ENCODE data around the gene WDFY2.

Gene WDFY2

DNA sequence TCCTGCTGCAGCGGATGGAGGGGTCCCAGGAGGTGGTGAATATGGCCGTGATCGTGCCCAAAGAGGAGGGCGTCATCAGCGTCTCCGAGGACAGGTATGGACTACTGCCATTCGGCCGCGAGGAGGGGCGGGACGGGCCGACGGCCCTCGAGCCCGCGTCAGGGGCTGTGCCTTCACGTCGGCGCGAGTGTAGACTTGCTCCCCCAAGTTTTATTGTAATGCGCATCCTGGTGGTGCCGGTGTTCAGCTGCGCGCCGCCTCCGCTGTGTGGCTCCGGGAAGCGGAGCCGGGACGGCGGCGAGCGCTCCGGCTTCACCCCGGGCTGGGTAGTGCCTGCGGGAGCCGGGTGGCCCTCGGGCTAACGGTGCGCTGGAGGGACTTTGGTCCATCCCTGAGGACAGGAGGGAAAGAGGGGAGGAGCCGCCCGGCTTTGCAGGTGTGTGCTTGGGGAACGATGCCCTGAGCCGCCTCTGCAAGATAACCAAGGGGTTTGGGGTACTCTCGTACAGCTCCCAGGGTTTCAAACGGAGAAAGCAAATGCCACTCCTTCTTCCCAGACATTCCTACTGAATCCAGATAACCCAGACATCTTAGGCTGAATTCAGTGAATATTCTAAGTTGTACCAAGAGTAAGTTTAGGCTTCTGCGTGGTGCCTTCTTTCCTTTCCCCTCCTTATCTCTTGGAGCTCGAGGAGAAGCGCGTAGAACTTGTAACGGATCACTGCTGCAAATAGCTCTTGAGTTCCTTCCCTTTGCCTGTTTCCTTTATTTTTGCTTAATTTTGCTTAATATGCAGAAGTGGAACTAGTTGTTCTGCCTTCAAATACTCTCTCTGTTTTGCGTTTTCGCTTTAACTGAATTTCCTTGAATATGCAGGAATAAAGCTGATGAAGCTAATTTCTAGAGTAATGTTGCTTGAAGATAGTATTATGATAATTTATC lies 740 bp downstream of the WDFY2 start:
- no peaks in the 10 kb centered on the region for H3K27me3 ChIP-seq (ENCODE audit: insufficient read depth, insufficient read length)
- peak overlapping the region; percentile 74 for H3K9ac ChIP-seq (ENCODE audit: insufficient read length, low read depth)
- DNase-seq (ENCODE audit: low read depth, low spot score) = no peak
- H3K36me3 ChIP-seq (ENCODE audit: insufficient read depth, insufficient read length, low read length) = no peaks in the 10 kb centered on the region
- no peaks in the 10 kb centered on the region for H3K4me1 ChIP-seq (ENCODE audit: insufficient read depth, insufficient read length)
- peak overlapping the region; percentile 59 for H3K4me3 ChIP-seq (ENCODE audit: insufficient read length, low read depth)
- TF ChIP-seq YY1 (IDR thresholded peaks at IDR 0.05; ENCODE audit: insufficient read depth, insufficient read length) (no peak), ZNF274 (IDR thresholded peaks at IDR 0.05; ENCODE audit: low read depth, low read length) (no peak), SUZ12 (IDR thresholded peaks at IDR 0.05; ENCODE audit: extremely low read depth, insufficient read depth, insufficient read length) (no peak)
- no peaks in the 10 kb centered on the region for H3K9me3 ChIP-seq (ENCODE audit: insufficient read depth, low read length)

DNA sequence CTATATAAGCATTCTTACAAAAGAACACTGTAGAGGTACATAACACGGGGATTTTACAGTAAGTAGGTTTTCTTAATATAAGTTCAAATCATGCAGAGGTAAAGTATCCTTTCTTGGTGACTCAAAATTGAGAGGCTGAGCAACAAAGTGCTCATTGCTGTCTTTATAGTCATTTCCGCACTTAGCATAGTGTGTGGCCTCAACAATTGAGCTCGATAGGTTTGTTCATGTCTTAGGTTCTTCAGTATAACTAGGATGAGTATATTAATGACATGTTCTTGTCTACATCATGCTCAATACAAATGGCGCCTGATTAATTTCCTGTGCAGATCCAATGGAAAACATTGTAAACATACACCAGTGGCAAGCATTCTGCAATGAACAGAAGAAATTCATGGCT lies 1.4 kb downstream of the WDFY2 start:
- Histone ChIP-seq H3K4me1 (ENCODE audit: insufficient read depth, insufficient read length) (no peaks in the 10 kb centered on the region), H3K27me3 (ENCODE audit: insufficient read depth, insufficient read length) (no peaks in the 10 kb centered on the region), H3K9me3 (ENCODE audit: insufficient read depth, low read length) (no peaks in the 10 kb centered on the region), H3K4me3 (ENCODE audit: insufficient read length, low read depth) (peak overlapping the region; percentile 59), H3K36me3 (ENCODE audit: insufficient read depth, insufficient read length, low read length) (no peaks in the 10 kb centered on the region), H3K9ac (ENCODE audit: insufficient read length, low read depth) (no peak overlapping the region)
- DNase-seq (ENCODE audit: low read depth, low spot score) = no peak
- TF ChIP-seq ZNF274 (IDR thresholded peaks at IDR 0.05; ENCODE audit: low read depth, low read length) (no peak), SUZ12 (IDR thresholded peaks at IDR 0.05; ENCODE audit: extremely low read depth, insufficient read depth, insufficient read length) (no peak), YY1 (IDR thresholded peaks at IDR 0.05; ENCODE audit: insufficient read depth, insufficient read length) (no peak)

DNA sequence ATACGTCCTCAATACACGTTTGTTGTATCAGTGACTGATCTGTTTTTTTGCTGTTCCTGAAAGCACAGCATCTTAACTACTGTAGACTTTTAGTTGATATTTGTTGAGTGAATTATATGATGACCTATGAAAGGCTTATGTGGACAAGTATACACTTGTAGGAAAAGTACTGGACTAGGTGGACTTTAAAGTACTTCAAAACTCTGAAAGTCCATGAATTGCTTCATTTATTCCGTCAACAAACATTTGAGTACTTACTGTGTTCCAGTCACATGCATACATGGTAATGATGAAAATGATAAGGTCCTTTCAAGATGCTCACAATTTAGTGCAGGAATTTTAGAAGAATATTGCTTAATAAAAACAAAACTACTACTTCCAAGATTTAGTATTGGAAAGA lies 3.1 kb downstream of the WDFY2 start:
- Histone ChIP-seq H3K36me3 (ENCODE audit: insufficient read depth, insufficient read length, low read length) (no peaks in the 10 kb centered on the region), H3K4me1 (ENCODE audit: insufficient read depth, insufficient read length) (no peaks in the 10 kb centered on the region), H3K27me3 (ENCODE audit: insufficient read depth, insufficient read length) (no peaks in the 10 kb centered on the region), H3K9me3 (ENCODE audit: insufficient read depth, low read length) (no peaks in the 10 kb centered on the region), H3K4me3 (ENCODE audit: insufficient read length, low read depth) (no peak overlapping the region), H3K9ac (ENCODE audit: insufficient read length, low read depth) (no peak overlapping the region)
- TF ChIP-seq SUZ12 (IDR thresholded peaks at IDR 0.05; ENCODE audit: extremely low read depth, insufficient read depth, insufficient read length) = no peak
- TF ChIP-seq YY1 (IDR thresholded peaks at IDR 0.05; ENCODE audit: insufficient read depth, insufficient read length) = no peak
- TF ChIP-seq ZNF274 (IDR thresholded peaks at IDR 0.05; ENCODE audit: low read depth, low read length) = no peak
- DNase-seq (ENCODE audit: low read depth, low spot score) = no peak

DNA sequence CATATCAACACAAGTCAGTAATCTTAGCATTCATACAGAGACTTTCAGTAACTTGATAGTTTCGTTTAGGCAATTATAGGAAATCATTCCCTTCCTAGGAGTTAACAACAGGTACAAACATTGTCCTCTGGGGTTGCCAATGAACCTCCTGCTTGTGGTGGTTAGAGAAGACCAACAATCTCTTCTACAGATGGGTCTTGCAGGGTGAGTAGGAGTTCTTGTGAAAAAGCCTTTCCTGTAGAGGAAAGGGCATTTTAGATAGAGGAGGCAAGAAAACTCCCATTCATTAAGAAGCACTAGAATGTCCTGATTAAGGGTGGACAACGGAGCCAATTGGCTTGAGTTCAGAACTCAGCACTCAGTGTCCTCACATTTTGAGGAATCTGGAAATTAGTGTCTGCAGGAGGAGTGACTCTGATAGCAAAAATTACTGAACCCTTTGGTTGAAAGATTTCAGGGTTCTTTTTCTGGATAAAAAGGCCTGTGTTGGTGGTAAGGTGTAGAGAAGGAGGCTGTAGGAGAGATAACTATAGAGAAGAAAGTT lies 4.2 kb downstream of the WDFY2 start:
- Histone ChIP-seq H3K9ac (ENCODE audit: insufficient read length, low read depth) (no peak overlapping the region), H3K4me3 (ENCODE audit: insufficient read length, low read depth) (no peak overlapping the region), H3K36me3 (ENCODE audit: insufficient read depth, insufficient read length, low read length) (no peaks in the 10 kb centered on the region), H3K9me3 (ENCODE audit: insufficient read depth, low read length) (no peaks in the 10 kb centered on the region), H3K4me1 (ENCODE audit: insufficient read depth, insufficient read length) (no peaks in the 10 kb centered on the region), H3K27me3 (ENCODE audit: insufficient read depth, insufficient read length) (no peaks in the 10 kb centered on the region)
- TF ChIP-seq SUZ12 (IDR thresholded peaks at IDR 0.05; ENCODE audit: extremely low read depth, insufficient read depth, insufficient read length) = no peak
- no peak for TF ChIP-seq YY1 (IDR thresholded peaks at IDR 0.05; ENCODE audit: insufficient read depth, insufficient read length)
- TF ChIP-seq ZNF274 (IDR thresholded peaks at IDR 0.05; ENCODE audit: low read depth, low read length) = no peak
- DNase-seq (ENCODE audit: low read depth, low spot score) = no peak

DNA sequence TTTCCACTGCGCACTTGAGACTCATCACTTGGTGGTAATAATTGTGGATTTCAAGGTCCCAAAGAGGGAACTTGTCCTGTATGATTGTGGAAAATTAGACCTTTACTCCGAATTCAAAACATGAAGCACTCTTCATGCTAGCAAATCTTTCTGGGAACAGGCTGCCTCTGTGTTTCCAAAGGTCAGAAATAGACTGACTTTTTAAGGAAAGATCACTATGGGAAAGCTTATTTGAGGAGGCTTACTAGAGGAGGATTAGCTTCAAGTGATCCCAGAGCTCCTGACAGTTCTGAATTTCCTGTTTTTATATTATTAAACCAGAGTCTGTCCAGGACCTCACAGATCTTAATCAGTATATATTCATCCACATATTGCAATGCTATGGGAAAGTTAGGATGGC lies 5.5 kb downstream of the WDFY2 start:
- no peaks in the 10 kb centered on the region for H3K27me3 ChIP-seq (ENCODE audit: insufficient read depth, insufficient read length)
- no peak overlapping the region for H3K9ac ChIP-seq (ENCODE audit: insufficient read length, low read depth)
- no peaks in the 10 kb centered on the region for H3K4me1 ChIP-seq (ENCODE audit: insufficient read depth, insufficient read length)
- no peak overlapping the region for H3K4me3 ChIP-seq (ENCODE audit: insufficient read length, low read depth)
- no peaks in the 10 kb centered on the region for H3K36me3 ChIP-seq (ENCODE audit: insufficient read depth, insufficient read length, low read length)
- H3K9me3 ChIP-seq (ENCODE audit: insufficient read depth, low read length) = no peaks in the 10 kb centered on the region
- no peak for TF ChIP-seq ZNF274 (IDR thresholded peaks at IDR 0.05; ENCODE audit: low read depth, low read length)
- TF ChIP-seq YY1 (IDR thresholded peaks at IDR 0.05; ENCODE audit: insufficient read depth, insufficient read length) = no peak
- no peak for TF ChIP-seq SUZ12 (IDR thresholded peaks at IDR 0.05; ENCODE audit: extremely low read depth, insufficient read depth, insufficient read length)
- DNase-seq (ENCODE audit: low read depth, low spot score) = no peak

DNA sequence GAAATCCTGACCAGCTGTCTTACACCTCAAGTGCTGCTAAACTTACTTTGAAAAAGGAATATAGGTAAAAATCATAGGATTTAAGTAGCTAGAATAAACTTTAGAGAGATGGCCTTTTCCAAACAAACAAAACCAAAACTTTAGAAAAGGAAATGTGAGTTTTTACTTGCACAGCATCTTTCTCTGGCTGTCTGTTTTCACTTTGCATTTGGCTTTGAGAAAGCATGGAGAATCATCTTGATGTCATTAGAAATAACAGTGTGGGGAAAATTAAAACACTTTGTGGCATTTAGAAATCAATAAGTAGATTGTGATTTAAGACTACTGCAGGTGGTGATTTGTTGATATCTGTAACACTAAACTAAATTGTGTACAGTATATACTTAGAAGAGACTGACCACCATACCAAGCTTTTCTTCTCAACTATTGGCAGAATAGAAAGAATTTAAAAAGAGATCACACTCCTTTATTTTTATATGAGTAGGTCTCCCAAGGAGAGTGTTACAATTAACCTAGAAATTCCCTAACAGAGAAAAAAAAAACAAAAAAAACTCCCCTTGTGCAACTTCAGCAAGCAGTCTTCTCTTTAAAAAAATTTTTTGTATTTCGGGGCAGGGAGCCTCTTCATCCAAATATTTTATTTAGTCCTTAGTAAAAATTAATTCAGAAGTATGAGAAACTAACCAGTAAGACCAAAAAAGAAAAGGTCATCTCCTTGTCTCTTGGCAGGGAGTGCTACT lies 6.1 kb downstream of the WDFY2 start:
- no peak overlapping the region for H3K9ac ChIP-seq (ENCODE audit: insufficient read length, low read depth)
- no peak for TF ChIP-seq YY1 (IDR thresholded peaks at IDR 0.05; ENCODE audit: insufficient read depth, insufficient read length)
- TF ChIP-seq SUZ12 (IDR thresholded peaks at IDR 0.05; ENCODE audit: extremely low read depth, insufficient read depth, insufficient read length) = no peak
- TF ChIP-seq ZNF274 (IDR thresholded peaks at IDR 0.05; ENCODE audit: low read depth, low read length) = no peak
- H3K4me3 ChIP-seq (ENCODE audit: insufficient read length, low read depth) = no peak overlapping the region
- H3K9me3 ChIP-seq (ENCODE audit: insufficient read depth, low read length) = no peaks in the 10 kb centered on the region
- no peaks in the 10 kb centered on the region for H3K27me3 ChIP-seq (ENCODE audit: insufficient read depth, insufficient read length)
- H3K36me3 ChIP-seq (ENCODE audit: insufficient read depth, insufficient read length, low read length) = no peaks in the 10 kb centered on the region
- DNase-seq (ENCODE audit: low read depth, low spot score) = no peak
- H3K4me1 ChIP-seq (ENCODE audit: insufficient read depth, insufficient read length) = no peaks in the 10 kb centered on the region
